Subcutaneous abdominal adipose tissue (tissue), 5 donors: ENCODE results near the gene ZNF512.

Source experiments
- H3K27ac ChIP-seq: one replicate; pipeline ENCODE4 v1.7.0; 2013; ENCODE audit warnings: low read depth, mild to moderate bottlenecking, inconsistent platforms, low read length, moderate library complexity
- H3K27me3 ChIP-seq, 5 donors: one replicate each; pipeline ENCODE4 v1.7.0; 2013; ENCODE audit warnings: low read length in 5 of 5, inconsistent platforms in 1 of 5; ENCODE audit not compliant: control insufficient read depth in 5 of 5, insufficient read depth in 4 of 5
- H3K36me3 ChIP-seq, 5 donors: one replicate each; pipeline ENCODE4 v1.7.0; 2013; ENCODE audit warnings: low read length in 5 of 5; ENCODE audit not compliant: control insufficient read depth in 5 of 5, insufficient read depth in 5 of 5
- H3K4me1 ChIP-seq, 5 donors: one replicate each; pipeline ENCODE4 v1.7.0; 2013; ENCODE audit warnings: low read length in 5 of 5, mild to moderate bottlenecking in 3 of 5, moderate library complexity in 1 of 5; ENCODE audit not compliant: control insufficient read depth in 5 of 5, insufficient read depth in 5 of 5
- H3K4me3 ChIP-seq, 5 donors: one replicate each; pipeline ENCODE4 v1.7.0; 2013; ENCODE audit warnings: low read length in 5 of 5, low read depth in 1 of 5
- H3K9ac ChIP-seq, 5 donors: one replicate each; pipeline ENCODE4 v1.7.0; 2013; ENCODE audit warnings: low read length in 5 of 5, mild to moderate bottlenecking in 4 of 5, moderate library complexity in 3 of 5
- H3K9me3 ChIP-seq, 5 donors: one replicate each; pipeline ENCODE4 v1.7.0; 2013; ENCODE audit warnings: low read length in 5 of 5; ENCODE audit not compliant: control insufficient read depth in 5 of 5
- donor health status: healthy.
- donor health status: healthy.
- donor health status: healthy.
- donor health status: healthy.
- donor health status: healthy.

Gene ZNF512

DNA sequence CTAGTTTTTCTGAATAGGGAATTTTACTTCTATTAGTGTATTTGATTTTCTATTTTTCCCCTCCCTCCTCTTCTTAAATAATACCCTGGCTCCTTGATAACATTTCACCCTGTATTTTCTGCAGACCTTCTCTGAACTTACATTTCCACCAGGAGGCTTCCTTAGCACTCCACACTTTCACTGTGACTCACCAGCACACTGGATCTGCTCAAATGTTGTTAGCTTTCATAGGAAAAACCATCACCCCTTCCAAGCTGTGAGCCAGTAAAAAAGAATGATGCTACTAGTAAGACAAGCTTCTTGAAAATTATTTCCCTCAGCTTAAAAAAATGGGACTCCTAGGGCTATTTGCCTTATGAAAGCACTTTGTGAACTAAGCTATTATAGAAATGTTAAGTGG lies 64.4 kb downstream of the ZNF512 start:
- Histone ChIP-seq H3K9ac (no peak overlapping the region), H3K27ac (no peak overlapping the region), H3K4me3 (no peak overlapping the region), H3K9me3 (no peaks in the 10 kb centered on the region), H3K36me3 (peaks cover 42 to 80% (median 58%) of the 10 kb centered on the region in 5 donors), H3K27me3 (no peaks in the 10 kb centered on the region), H3K4me1 (no peaks in the 10 kb centered on the region)

DNA sequence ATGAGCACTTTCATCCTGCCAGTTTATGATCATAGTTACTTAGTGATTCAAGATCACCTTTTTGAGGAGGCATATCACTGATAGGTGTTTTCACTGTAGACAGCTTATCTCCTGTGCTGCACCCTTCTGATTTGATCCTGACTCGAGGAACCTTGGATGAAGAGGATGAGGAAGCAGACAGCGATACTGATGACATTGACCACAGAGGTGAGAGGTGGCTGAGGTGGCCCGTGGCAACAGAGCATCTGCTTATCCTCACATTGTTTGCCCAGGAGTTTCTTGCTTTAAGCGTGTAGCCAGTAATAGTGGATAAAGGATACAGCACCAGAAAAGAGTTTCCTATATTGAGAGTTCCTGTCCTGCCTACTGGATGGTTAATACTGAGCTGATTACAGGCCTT lies 64.9 kb downstream of the ZNF512 start:
- no peak overlapping the region for H3K4me3 ChIP-seq
- no peak overlapping the region for H3K9ac ChIP-seq
- no peaks in the 10 kb centered on the region for H3K4me1 ChIP-seq
- H3K9me3 ChIP-seq = no peaks in the 10 kb centered on the region
- H3K36me3 ChIP-seq = peaks cover 46 to 80% (median 62%) of the 10 kb centered on the region in 5 donors
- no peak overlapping the region for H3K27ac ChIP-seq
- no peaks in the 10 kb centered on the region for H3K27me3 ChIP-seq

DNA sequence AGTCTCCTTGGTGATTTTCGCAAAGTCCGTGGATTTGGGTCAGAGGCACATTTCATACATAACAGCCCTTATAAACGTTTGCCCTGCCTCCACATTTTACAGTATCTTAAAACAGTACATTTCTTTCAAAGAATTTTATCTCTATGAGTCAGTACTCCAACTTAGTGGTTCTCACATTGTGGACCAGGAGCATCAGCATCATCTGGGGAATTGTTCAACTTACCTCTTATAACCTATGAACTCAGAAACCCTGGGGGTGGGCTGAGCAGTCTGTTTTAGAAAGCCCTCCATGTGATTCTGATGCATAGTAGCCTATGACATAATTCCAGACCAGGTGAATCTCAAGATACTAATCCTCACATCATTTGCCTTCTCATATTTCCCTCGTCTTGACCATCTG lies 68.2 kb downstream of the ZNF512 start:
- H3K27ac ChIP-seq = no peak overlapping the region
- no peaks in the 10 kb centered on the region for H3K4me1 ChIP-seq
- no peak overlapping the region for H3K4me3 ChIP-seq
- H3K27me3 ChIP-seq = no peaks in the 10 kb centered on the region
- H3K36me3 ChIP-seq = peaks cover 64 to 90% (median 83%) of the 10 kb centered on the region in 5 donors
- H3K9me3 ChIP-seq = no peaks in the 10 kb centered on the region
- H3K9ac ChIP-seq = no peak overlapping the region

GRCh38 chr2:27652341-27652740 lies 69.5 kb downstream of the ZNF512 start:
- Histone ChIP-seq H3K27ac (no peak overlapping the region), H3K36me3 (peaks cover 65 to 95% (median 88%) of the 10 kb centered on the region in 5 donors), H3K4me3 (no peak overlapping the region), H3K9ac (no peak overlapping the region), H3K4me1 (no peaks in the 10 kb centered on the region), H3K9me3 (no peaks in the 10 kb centered on the region), H3K27me3 (no peaks in the 10 kb centered on the region)

GRCh38 chr2:27652790-27653189 lies 69.9 kb downstream of the ZNF512 start:
- Histone ChIP-seq H3K4me1 (no peaks in the 10 kb centered on the region), H3K36me3 (peaks cover 60 to 95% (median 88%) of the 10 kb centered on the region in 5 donors), H3K9me3 (no peaks in the 10 kb centered on the region), H3K27ac (no peak overlapping the region), H3K27me3 (no peaks in the 10 kb centered on the region), H3K9ac (no peak overlapping the region), H3K4me3 (no peak overlapping the region)

DNA sequence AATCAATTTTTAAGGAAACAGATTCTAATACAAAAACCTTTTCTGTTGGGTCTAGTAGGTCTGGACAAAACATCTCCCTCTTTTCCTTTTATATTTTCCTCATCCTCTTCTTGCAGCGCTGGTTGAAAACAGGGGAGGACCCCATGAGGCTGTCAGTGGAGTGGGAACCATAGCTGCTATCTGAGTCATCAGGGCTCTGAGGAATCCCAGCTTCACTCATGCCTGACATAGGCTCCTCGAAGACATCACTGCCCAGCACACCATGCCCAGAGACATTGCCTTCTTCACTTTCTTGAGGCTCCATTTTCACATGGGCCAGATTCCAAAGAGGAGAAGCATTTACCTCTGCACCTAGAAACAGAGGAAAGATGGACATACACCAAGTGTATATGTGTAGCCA lies 70.6 kb downstream of the ZNF512 start:
- Histone ChIP-seq H3K27me3 (no peaks in the 10 kb centered on the region), H3K4me3 (no peak overlapping the region), H3K36me3 (peaks cover 58 to 90% (median 82%) of the 10 kb centered on the region in 5 donors)

GRCh38 chr2:27655155-27655951 lies 72.5 kb downstream of the ZNF512 start:
- Histone ChIP-seq H3K9me3 (no peaks in the 10 kb centered on the region), H3K4me1 (peaks cover 0 to 2% (median 0%) of the 10 kb centered on the region in 5 donors), H3K27ac (no peak overlapping the region), H3K27me3 (no peaks in the 10 kb centered on the region), H3K4me3 (no peak overlapping the region), H3K9ac (no peak overlapping the region), H3K36me3 (peaks cover 57 to 85% (median 79%) of the 10 kb centered on the region in 5 donors)

More for the DNA sequence above, 70.6 kb downstream of the ZNF512 start:
- H3K27ac ChIP-seq = no peak overlapping the region
- H3K9me3 ChIP-seq = no peaks in the 10 kb centered on the region
- H3K9ac ChIP-seq = peak overlapping the region in 1 of 5 donors; percentile 2
- no peaks in the 10 kb centered on the region for H3K4me1 ChIP-seq

DNA sequence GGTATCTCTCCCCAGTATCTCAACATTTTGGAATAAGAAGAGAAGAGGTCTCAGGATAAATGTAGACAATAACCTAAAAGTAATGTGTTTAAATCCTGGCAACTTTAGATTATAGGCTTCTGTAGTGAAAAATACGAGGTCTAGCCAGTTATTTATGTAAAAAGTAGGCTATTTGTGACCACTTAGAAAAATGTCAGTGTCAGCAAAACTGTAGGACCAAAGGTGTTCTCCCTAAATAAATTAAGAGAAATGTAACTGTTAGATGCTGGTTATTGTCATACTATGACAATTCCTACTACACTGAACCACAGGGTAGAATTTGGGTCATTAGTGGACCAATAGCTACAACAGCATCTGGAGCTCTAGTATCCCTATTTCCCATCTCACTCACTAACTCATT lies 78.5 kb downstream of the ZNF512 start:
- no peaks in the 10 kb centered on the region for H3K9me3 ChIP-seq
- peaks cover 4 to 27% (median 27%) of the 10 kb centered on the region in 5 donors for H3K4me1 ChIP-seq
- H3K4me3 ChIP-seq = no peak overlapping the region
- H3K9ac ChIP-seq = no peak overlapping the region
- H3K27ac ChIP-seq = no peak overlapping the region
- H3K36me3 ChIP-seq = peaks cover 23 to 47% (median 43%) of the 10 kb centered on the region in 5 donors
- no peaks in the 10 kb centered on the region for H3K27me3 ChIP-seq

DNA sequence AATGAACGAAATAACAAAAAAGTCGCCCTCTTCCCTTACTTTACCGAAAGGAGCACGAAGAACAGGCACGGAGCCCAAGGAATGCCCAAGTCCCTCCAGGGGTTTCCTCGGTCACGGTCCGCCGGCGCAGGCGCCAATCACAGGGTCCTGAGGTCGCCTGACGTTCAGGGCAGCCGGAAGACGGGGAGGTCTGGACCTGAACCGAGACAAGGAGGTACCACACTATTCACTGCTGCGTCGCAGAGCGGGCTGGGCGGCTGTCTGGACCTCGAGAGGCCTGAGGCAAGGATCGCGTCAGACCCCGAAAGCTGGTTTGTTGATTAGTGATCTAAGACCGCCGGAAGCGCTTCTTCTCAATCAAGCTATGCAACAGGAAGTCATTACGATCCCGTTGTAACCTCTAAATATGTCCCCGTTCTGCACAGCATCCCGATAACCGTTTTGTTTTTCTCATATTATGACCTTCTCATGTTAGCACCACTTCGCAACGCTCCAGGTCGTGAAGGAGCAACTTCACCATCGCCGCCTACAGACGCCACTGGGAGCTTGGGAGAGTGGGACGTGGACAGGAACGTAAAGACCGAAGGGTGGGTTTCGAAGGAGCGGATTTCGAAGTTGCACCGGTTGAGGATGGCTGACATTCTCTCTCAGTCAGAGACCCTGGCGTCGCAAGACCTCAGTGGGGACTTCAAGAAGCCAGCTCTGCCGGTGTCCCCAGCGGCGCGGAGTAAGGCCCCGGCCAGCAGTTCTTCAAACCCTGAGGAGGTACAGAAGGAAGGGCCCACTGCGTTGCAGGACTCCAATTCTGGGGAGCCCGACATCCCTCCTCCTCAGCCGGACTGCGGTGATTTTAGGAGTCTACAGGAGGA lies 80.7 kb downstream of the ZNF512 start, which contains the start of the genes SLC4A1AP and SUPT7L:
Gene SLC4A1AP (plus strand): TSS at position 605 of the 869 bp plus-strand sequence. CDS start 26 bp downstream, at position 631.
Gene SUPT7L (minus strand): TSS at position 330 of the 869 bp plus-strand sequence. CDS start 1,422 bp downstream, outside the sequence.
- no peaks in the 10 kb centered on the region for H3K9me3 ChIP-seq
- peak within 1 kb of the TSS; percentile 95 for H3K27ac ChIP-seq
- H3K4me3 ChIP-seq = peak within 1 kb of the TSS; percentile 88 to 100 (median 97)
- H3K4me1 ChIP-seq = peaks cover 4 to 29% (median 27%) of the 10 kb centered on the region in 5 donors
- H3K9ac ChIP-seq = peak within 1 kb of the TSS; percentile 96 to 99 (median 96)
- no peaks in the 10 kb centered on the region for H3K27me3 ChIP-seq
- H3K36me3 ChIP-seq = peaks cover 26 to 39% (median 35%) of the 10 kb centered on the region in 5 donors
